Esophagus muscularis mucosa (tissue), 4 donors: ENCODE results near the gene MOGAT2. TPM values are rescaled to one million over a fixed set of nuclear protein-coding genes. Genes with fewer than 3 reads are reported as not detected.
"Not testable (repeated sequence)": the region's sequence is repeated elsewhere in the genome, so short reads cannot be mapped to it uniquely, and the experiment has no call there.

ENCODE experiments used
- DNase-seq: peaks from one replicate; pipeline ENCODE4 v3.0.0-alpha.2; 2017; ENCODE audit errors: extremely low spot score
- H3K27ac ChIP-seq, 4 donors: fragments of 200-600 bp; sonication (generic); replicated peaks in 1 of 4; 1 replicate in 3 of 4; 2 replicates in 1 of 4; pipeline ENCODE4 v1.5.1; 2016 to 2019; ENCODE audit warnings: mild to moderate bottlenecking in 1 of 4
- H3K27me3 ChIP-seq, 4 donors: fragments of 200-600 bp; sonication (generic); one replicate each; pipeline versions ENCODE4 v1.5.1 to v1.6.0; 2016 to 2019
- H3K36me3 ChIP-seq, 4 donors: fragments of 200-600 bp; sonication (generic); one replicate each; pipeline ENCODE4 v1.5.1; 2016 to 2019
- H3K4me1 ChIP-seq, 4 donors: fragments of 200-600 bp; sonication (generic); one replicate each; pipeline ENCODE4 v1.5.1; 2016 to 2019
- H3K4me3 ChIP-seq, 4 donors: fragments of 200-600 bp; sonication (generic); 1 replicate in 2 of 4; 2 replicates in 2 of 4; pipeline ENCODE4 v1.5.1; 2016 to 2019; ENCODE audit warnings: mild to moderate bottlenecking in 4 of 4, moderate library complexity in 1 of 4
- H3K9me3 ChIP-seq, 4 donors: fragments of 200-600 bp; sonication (generic); 1 replicate in 3 of 4; 2 replicates in 1 of 4; pipeline ENCODE4 v1.5.1; 2016 to 2019
- EP300 ChIP-seq: sonication (generic); formaldehyde crosslinking; IDR thresholded peaks from one replicate; pipeline ENCODE4 v1.6.1; 2017; ENCODE audit warnings: antibody characterized with exemption
- POLR2A ChIP-seq: fragments of 450-650 bp; IDR thresholded peaks from one replicate; pipeline ENCODE4 v1.6.1; 2017; ENCODE audit warnings: antibody characterized with exemption, moderate library complexity, mild to moderate bottlenecking, low read depth
- POLR2AphosphoS5 ChIP-seq, 2 donors: sonication (generic); formaldehyde crosslinking; IDR thresholded peaks; one replicate each; pipeline ENCODE4 v1.6.1; 2017; ENCODE audit warnings: antibody characterized with exemption in 2 of 2
- WGBS: methylation state at CpG from one replicate; pipeline ENCODE4 v1.1.5; 2018; 5-methylcytosine and 5-hydroxymethylcytosine counted together
- intact Hi-C: fragments of 100-400 bp; cut with DNase I; formaldehyde crosslinking; loops from one replicate; pipeline ENCODE4 v1.15.1; 2023
- total RNA-seq, 4 donors: library from RNA; depleted of rRNA; stranded (reverse); fragments of >200 nt; gene quantifications; one replicate each; pipeline versions ENCODE4 v1.1.0 to v1.2.1, GENCODE V29; 2016
- TF ChIP-seq, protein P1 (sequence below), 3 experiments: fragments of 200-600 bp in 2 of 3; fragments of 450-650 bp in 1 of 3; sonication (generic) in 2 of 3; IDR thresholded peaks; one replicate each; pipeline ENCODE4 v1.5.1; 2017 to 2019; ENCODE audit warnings: antibody characterized with exemption in 3 of 3, mild to moderate bottlenecking in 2 of 3, moderate library complexity in 1 of 3

The MOGAT2 gene
- total RNA-seq, 4 donors from 2014 or later: not detected

DNA sequence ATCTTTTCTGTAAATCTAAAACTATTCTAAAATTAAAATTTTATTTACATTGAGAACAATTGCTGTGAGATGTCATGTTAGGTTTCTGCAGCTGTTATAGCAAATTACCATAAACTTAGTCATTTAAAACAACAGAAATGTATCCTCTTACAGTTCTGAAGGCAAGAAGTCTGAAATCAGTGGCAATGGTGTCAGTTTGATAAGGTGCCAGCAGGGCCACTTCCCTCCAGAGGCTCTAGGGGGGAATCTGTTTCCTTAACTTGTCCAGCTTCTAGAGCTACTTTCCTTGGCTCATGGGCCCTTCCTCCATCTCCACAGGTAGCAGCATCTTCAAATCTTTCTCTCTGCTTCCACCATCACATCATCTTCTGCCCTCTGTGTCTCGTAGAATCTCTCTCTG, 23.0 kb downstream of the MOGAT2 start:
- Histone ChIP-seq H3K9me3 (no peaks in the 10 kb centered on the region), H3K4me3 (no peak overlapping the region), H3K4me1 (peaks cover 0 to 12% (median 0%) of the 10 kb centered on the region in 4 donors), H3K27me3 (peaks cover 0 to 17% (median 0%) of the 10 kb centered on the region in 4 donors), H3K27ac (no peak overlapping the region), H3K36me3 (no peaks in the 10 kb centered on the region)
- TF ChIP-seq EP300 (no peak), POLR2AphosphoS5 (IDR thresholded peaks at IDR 0.05) (no peak), POLR2A (no peak)
- TF ChIP-seq, protein P1, sequence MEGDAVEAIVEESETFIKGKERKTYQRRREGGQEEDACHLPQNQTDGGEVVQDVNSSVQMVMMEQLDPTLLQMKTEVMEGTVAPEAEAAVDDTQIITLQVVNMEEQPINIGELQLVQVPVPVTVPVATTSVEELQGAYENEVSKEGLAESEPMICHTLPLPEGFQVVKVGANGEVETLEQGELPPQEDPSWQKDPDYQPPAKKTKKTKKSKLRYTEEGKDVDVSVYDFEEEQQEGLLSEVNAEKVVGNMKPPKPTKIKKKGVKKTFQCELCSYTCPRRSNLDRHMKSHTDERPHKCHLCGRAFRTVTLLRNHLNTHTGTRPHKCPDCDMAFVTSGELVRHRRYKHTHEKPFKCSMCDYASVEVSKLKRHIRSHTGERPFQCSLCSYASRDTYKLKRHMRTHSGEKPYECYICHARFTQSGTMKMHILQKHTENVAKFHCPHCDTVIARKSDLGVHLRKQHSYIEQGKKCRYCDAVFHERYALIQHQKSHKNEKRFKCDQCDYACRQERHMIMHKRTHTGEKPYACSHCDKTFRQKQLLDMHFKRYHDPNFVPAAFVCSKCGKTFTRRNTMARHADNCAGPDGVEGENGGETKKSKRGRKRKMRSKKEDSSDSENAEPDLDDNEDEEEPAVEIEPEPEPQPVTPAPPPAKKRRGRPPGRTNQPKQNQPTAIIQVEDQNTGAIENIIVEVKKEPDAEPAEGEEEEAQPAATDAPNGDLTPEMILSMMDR (IDR thresholded peaks at IDR 0.05): no peak
- intact Hi-C loops: no loop called here
- no peak for DNase-seq
- 88% methylated on average over 1 of the region's 1 CpG for WGBS

DNA sequence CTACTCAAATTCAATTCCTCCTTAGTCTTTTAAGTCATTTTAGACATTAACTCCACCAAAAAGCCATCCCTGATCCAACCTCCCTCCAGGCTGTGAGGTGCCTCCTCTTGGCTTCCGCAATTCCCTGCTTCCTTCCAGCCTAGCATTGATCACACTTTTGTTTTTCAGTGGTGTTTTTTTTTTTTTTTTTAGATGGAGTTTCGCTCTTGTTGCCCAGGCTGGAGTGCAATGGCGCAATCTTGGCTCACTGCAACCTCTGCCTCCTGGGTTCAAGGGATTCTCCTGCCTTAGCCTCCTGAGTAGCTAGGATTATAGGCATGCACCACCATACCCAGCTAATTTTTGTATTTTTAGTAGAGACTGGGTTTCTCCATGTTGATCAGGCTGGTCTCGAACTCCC, 25.5 kb downstream of the MOGAT2 start:
- Histone ChIP-seq H3K27me3 (peaks cover 0 to 23% (median 0%) of the 10 kb centered on the region in 4 donors), H3K4me1 (peaks cover 0 to 12% (median 0%) of the 10 kb centered on the region in 4 donors)
- H3K36me3 ChIP-seq, H3K9me3 ChIP-seq, H3K4me3 ChIP-seq, intact Hi-C loops, H3K27ac ChIP-seq, DNase-seq: not testable (repeated sequence)
- 96% methylated on average over 4 of the region's 4 CpGs for WGBS

DNA sequence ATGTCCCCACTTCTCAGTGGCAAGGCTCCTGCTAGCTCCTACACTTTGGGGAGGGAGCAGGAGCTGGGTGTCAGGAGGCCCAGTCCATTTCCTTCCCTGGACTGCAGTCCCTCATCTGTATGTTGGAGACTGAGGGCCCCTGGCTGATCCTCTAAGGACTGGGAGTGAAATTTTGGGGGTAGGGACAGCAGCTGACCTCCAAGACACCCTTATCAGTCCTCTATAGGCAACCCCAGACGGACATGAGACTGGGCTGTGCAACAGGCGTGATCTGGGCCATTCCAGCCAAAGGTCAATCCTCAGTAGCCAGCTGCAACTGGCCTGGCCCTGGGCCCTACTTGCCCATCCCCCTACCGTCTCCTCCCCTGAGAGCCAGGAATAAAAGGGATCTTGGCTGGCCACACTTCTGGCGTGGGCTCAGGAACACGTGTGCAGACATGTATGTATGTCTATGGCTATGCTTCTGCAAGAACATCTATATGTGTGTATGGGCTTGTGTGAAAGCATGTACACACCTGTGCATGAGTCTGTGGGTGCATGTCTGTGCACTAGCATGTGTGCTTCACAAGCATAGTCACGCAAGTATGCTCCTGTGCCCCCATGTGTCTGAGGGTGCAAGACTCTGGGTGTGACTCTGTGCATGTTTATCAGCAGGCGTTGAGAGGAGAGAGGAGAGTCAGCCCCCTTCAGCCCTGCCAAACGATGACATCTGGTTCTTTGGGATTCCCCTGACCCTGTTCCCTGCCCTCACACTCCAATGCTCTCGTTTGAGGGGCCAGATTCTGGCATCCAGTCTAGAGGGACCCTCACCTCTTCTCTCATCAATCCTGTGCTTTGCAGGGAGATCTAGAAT, 26.3 kb downstream of the MOGAT2 start:
- no peaks in the 10 kb centered on the region for H3K36me3 ChIP-seq
- no peak overlapping the region for H3K27ac ChIP-seq
- H3K27me3 ChIP-seq: peaks cover 0 to 23% (median 0%) of the 10 kb centered on the region in 4 donors
- no peaks in the 10 kb centered on the region for H3K9me3 ChIP-seq
- 75% methylated on average over 8 of the region's 9 CpGs for WGBS
- TF ChIP-seq POLR2AphosphoS5 (IDR thresholded peaks at IDR 0.05) (no peak), EP300 (no peak), POLR2A (no peak)
- TF ChIP-seq, protein P1 (IDR thresholded peaks at IDR 0.05): no peak
- peaks cover 0 to 12% (median 0%) of the 10 kb centered on the region in 4 donors for H3K4me1 ChIP-seq
- DNase-seq: no peak
- no peak overlapping the region for H3K4me3 ChIP-seq
- intact Hi-C loops: no loop called here

GRCh38 chr11:75745807-75746206, 28.2 kb downstream of the MOGAT2 start:
- Histone ChIP-seq H3K36me3 (no peaks in the 10 kb centered on the region), H3K4me1 (peaks cover 0 to 12% (median 0%) of the 10 kb centered on the region in 4 donors), H3K4me3 (no peak overlapping the region), H3K27me3 (peaks cover 0 to 23% (median 0%) of the 10 kb centered on the region in 4 donors), H3K9me3 (no peaks in the 10 kb centered on the region), H3K27ac (no peak overlapping the region)
- DNase-seq: no peak
- TF ChIP-seq POLR2AphosphoS5 (IDR thresholded peaks at IDR 0.05): no peak
- TF ChIP-seq POLR2A: no peak
- TF ChIP-seq EP300: no peak
- TF ChIP-seq, protein P1 (IDR thresholded peaks at IDR 0.05): no peak
- intact Hi-C loops: no loop called here
- WGBS: 92% methylated on average over 5 of the region's 5 CpGs

GRCh38 chr11:75748729-75749273, 31.2 kb downstream of the MOGAT2 start:
- 86% methylated on average over 12 of the region's 26 CpGs for WGBS
- H3K27ac ChIP-seq, H3K9me3 ChIP-seq, H3K4me1 ChIP-seq, H3K36me3 ChIP-seq, H3K4me3 ChIP-seq, intact Hi-C loops, DNase-seq: not testable (repeated sequence)
- peaks cover 0 to 17% (median 0%) of the 10 kb centered on the region in 4 donors for H3K27me3 ChIP-seq

- H3K4me1 ChIP-seq, H3K27me3 ChIP-seq, intact Hi-C loops, H3K27ac ChIP-seq, H3K9me3 ChIP-seq, H3K4me3 ChIP-seq, DNase-seq, H3K36me3 ChIP-seq: not testable (repeated sequence)
Measured at GRCh38 chr11:75754933-75755332, 37.3 kb downstream of the MOGAT2 start.
